ENCODE results near the gene PDE6B.
"Not testable (repeated sequence)": the region's sequence is repeated elsewhere in the genome, so short reads cannot be mapped to it uniquely, and the experiment has no call there.

The PDE6B gene

GRCh38 chr4:622996-623913, 2.1 kb upstream of the PDE6B start:
- DNase-seq, result no peak

- no peak for DNase-seq
These were observed 1.3 kb upstream of the PDE6B start for GRCh38 chr4:623914-624566.

GRCh38 chr4:625631-626161, 323 bp downstream of the PDE6B start:
- DNase-seq, result no peak

- no peak for DNase-seq
These were observed 1.1 kb downstream of the PDE6B start for GRCh38 chr4:626201-627091.

- no peak for DNase-seq
These were observed 2.2 kb downstream of the PDE6B start for GRCh38 chr4:627347-628125.

- DNase-seq, result no peak
These were observed 3.0 kb downstream of the PDE6B start for GRCh38 chr4:628311-628741.

GRCh38 chr4:628821-629635, 3.7 kb downstream of the PDE6B start:
- no peak for DNase-seq

- no peak for DNase-seq
These were observed 4.2 kb downstream of the PDE6B start for GRCh38 chr4:629636-629914.

- no peak for DNase-seq
These were observed 4.7 kb downstream of the PDE6B start for GRCh38 chr4:629915-630641.

- no peak for DNase-seq
These were observed 5.3 kb downstream of the PDE6B start for GRCh38 chr4:630656-631055.

- no peak for DNase-seq
These were observed 6.9 kb downstream of the PDE6B start for GRCh38 chr4:632196-632790.

GRCh38 chr4:632926-633325, 7.6 kb downstream of the PDE6B start:
- no peak for DNase-seq

GRCh38 chr4:633406-633805, 8.0 kb downstream of the PDE6B start:
- no peak for DNase-seq

GRCh38 chr4:633976-634598, 8.7 kb downstream of the PDE6B start:
- no peak for DNase-seq

GRCh38 chr4:634599-634985, 9.2 kb downstream of the PDE6B start:
- no peak for DNase-seq

- not testable (repeated sequence) for DNase-seq
These were observed 9.9 kb downstream of the PDE6B start for GRCh38 chr4:635066-635835.

- DNase-seq, result no peak
These were observed 10.7 kb downstream of the PDE6B start for GRCh38 chr4:635851-636627.

GRCh38 chr4:636628-637159, 11.3 kb downstream of the PDE6B start:
- DNase-seq, result no peak

Measured in CD4-positive, alpha-beta T cell treated with Interferon alpha-2 for 1 hour (primary cell).